HG03354 (cell line): ENCODE data around the gene GRK1.
"Not testable (repeated sequence)": the region's sequence is repeated elsewhere in the genome, so short reads cannot be mapped to it uniquely, and the experiment has no call there.

Experiments
- ATAC-seq: cut with Tn5 transposase; IDR thresholded peaks from one replicate; pipeline ENCODE4 v1.9.1; 2021; ENCODE audit warnings: mild to moderate bottlenecking; ENCODE audit not compliant: unreplicated experiment, poor library complexity, severe bottlenecking

The GRK1 gene

GRCh38 chr13:113666951-113667701, at the start of gene GRK1:
GRK1 (plus strand) TSS chr13:113667219; CDS start chr13:113667387, 168 bp downstream.
- ATAC-seq = no peak

GRCh38 chr13:113617961-113618360, 49.1 kb upstream of the GRK1 start:
- ATAC-seq = no peak

GRCh38 chr13:113618455-113618854, 48.6 kb upstream of the GRK1 start:
- ATAC-seq = no peak

GRCh38 chr13:113620036-113620796, 46.8 kb upstream of the GRK1 start:
- ATAC-seq = no peak

GRCh38 chr13:113621046-113621445, 46.0 kb upstream of the GRK1 start:
- no peak for ATAC-seq

GRCh38 chr13:113621498-113621897, 45.5 kb upstream of the GRK1 start:
- not testable (repeated sequence) for ATAC-seq

GRCh38 chr13:113621986-113622550, 45.0 kb upstream of the GRK1 start:
- ATAC-seq = not testable (repeated sequence)

- no peak for ATAC-seq
Measured at GRCh38 chr13:113622791-113623490, 44.1 kb upstream of the GRK1 start.

GRCh38 chr13:113623491-113624234, 43.4 kb upstream of the GRK1 start:
- ATAC-seq = no peak

GRCh38 chr13:113624235-113624587, 42.8 kb upstream of the GRK1 start:
- ATAC-seq = no peak

GRCh38 chr13:113624640-113625304, 42.2 kb upstream of the GRK1 start:
- not testable (repeated sequence) for ATAC-seq

GRCh38 chr13:113625965-113626721, 40.9 kb upstream of the GRK1 start:
- no peak for ATAC-seq

- ATAC-seq = no peak
Measured at GRCh38 chr13:113627136-113627535, 39.9 kb upstream of the GRK1 start.

- no peak for ATAC-seq
Measured at GRCh38 chr13:113628291-113629270, 38.4 kb upstream of the GRK1 start.

GRCh38 chr13:113629866-113630265, 37.2 kb upstream of the GRK1 start:
- no peak for ATAC-seq

GRCh38 chr13:113630296-113630695, 36.7 kb upstream of the GRK1 start:
- ATAC-seq = no peak

- ATAC-seq = no peak
Measured at GRCh38 chr13:113630804-113631203, 36.2 kb upstream of the GRK1 start.
